ENCODE data around the gene CCP110.
A peak's percentile ranks its signal among the peaks of the same experiment; 100 is the strongest.

The CCP110 gene

GRCh38 chr16:19522397-19522732 lies 1.4 kb upstream of the CCP110 start:
- Histone ChIP-seq H3K4me3 (ENCODE audit: low read length) (peak overlapping the region; percentile 90), H3K79me2 (ENCODE audit: low read length) (peaks cover 66% of the 10 kb centered on the region), H2AFZ (ENCODE audit: low read depth, low read length) (peak overlapping the region; percentile 82), H3K27me3 (ENCODE audit: low read depth, low read length) (no peaks in the 10 kb centered on the region), H3K9ac (ENCODE audit: low read length) (peak overlapping the region; percentile 80), H4K20me1 (ENCODE audit: insufficient read depth, low read length) (no peaks in the 10 kb centered on the region), H3K36me3 (replicated peaks; ENCODE audit: low read depth, low read length) (peaks cover 7% of the 10 kb centered on the region), H3K4me2 (ENCODE audit: low read length) (peak overlapping the region; percentile 91), H3K27ac (ENCODE audit: low read length) (peak overlapping the region; percentile 74), H3K9me3 (ENCODE audit: insufficient read depth, low read length) (no peaks in the 10 kb centered on the region), H3K4me1 (ENCODE audit: low read length) (peaks cover 31% of the 10 kb centered on the region)
- TF ChIP-seq CTCF (IDR thresholded peaks at IDR 0.05; ENCODE audit: low read depth, low read length) (no peak), EZH2phosphoT487 (IDR thresholded peaks at IDR 0.05; ENCODE audit: low read depth) (no peak)

GRCh38 chr16:19522760-19523159 lies 982 bp upstream of the CCP110 start:
- TF ChIP-seq EZH2phosphoT487 (IDR thresholded peaks at IDR 0.05; ENCODE audit: low read depth) (no peak), CTCF (IDR thresholded peaks at IDR 0.05; ENCODE audit: low read depth, low read length) (no peak)
- Histone ChIP-seq H3K4me2 (ENCODE audit: low read length) (peak overlapping the region; percentile 91), H3K27ac (ENCODE audit: low read length) (peak overlapping the region; percentile 74), H3K4me1 (ENCODE audit: low read length) (peaks cover 31% of the 10 kb centered on the region), H3K79me2 (ENCODE audit: low read length) (peaks cover 66% of the 10 kb centered on the region), H3K9ac (ENCODE audit: low read length) (peak overlapping the region; percentile 80; the same call in 1 of the 2 replicates), H3K36me3 (replicated peaks; ENCODE audit: low read depth, low read length) (peaks cover 9% of the 10 kb centered on the region), H2AFZ (ENCODE audit: low read depth, low read length) (peak overlapping the region; percentile 82), H3K9me3 (ENCODE audit: insufficient read depth, low read length) (no peaks in the 10 kb centered on the region), H3K27me3 (ENCODE audit: low read depth, low read length) (no peaks in the 10 kb centered on the region), H4K20me1 (ENCODE audit: insufficient read depth, low read length) (no peaks in the 10 kb centered on the region), H3K4me3 (ENCODE audit: low read length) (peak overlapping the region; percentile 90)

GRCh38 chr16:19523184-19523558 lies 571 bp upstream of the CCP110 start:
- TF ChIP-seq EZH2phosphoT487 (IDR thresholded peaks at IDR 0.05; ENCODE audit: low read depth) (no peak), CTCF (IDR thresholded peaks at IDR 0.05; ENCODE audit: low read depth, low read length) (no peak)
- peaks cover 31% of the 10 kb centered on the region for H3K4me1 ChIP-seq (ENCODE audit: low read length)
- H3K79me2 ChIP-seq (ENCODE audit: low read length), result peaks cover 66% of the 10 kb centered on the region
- H3K9me3 ChIP-seq (ENCODE audit: insufficient read depth, low read length), result no peaks in the 10 kb centered on the region
- H3K9ac ChIP-seq (ENCODE audit: low read length), result no peak overlapping the region
- H3K27me3 ChIP-seq (ENCODE audit: low read depth, low read length), result no peaks in the 10 kb centered on the region
- H3K4me3 ChIP-seq (ENCODE audit: low read length), result peak overlapping the region; percentile 90; the same call in 1 of the 2 replicates
- H3K27ac ChIP-seq (ENCODE audit: low read length), result peak overlapping the region; percentile 74
- peak overlapping the region; percentile 78 for H2AFZ ChIP-seq (ENCODE audit: low read depth, low read length)
- H4K20me1 ChIP-seq (ENCODE audit: insufficient read depth, low read length), result no peaks in the 10 kb centered on the region
- H3K4me2 ChIP-seq (ENCODE audit: low read length), result peak overlapping the region; percentile 91
- peaks cover 13% of the 10 kb centered on the region for H3K36me3 ChIP-seq (replicated peaks; ENCODE audit: low read depth, low read length)

- Histone ChIP-seq H3K9me3 (ENCODE audit: insufficient read depth, low read length) (no peaks in the 10 kb centered on the region), H3K4me1 (ENCODE audit: low read length) (peaks cover 31% of the 10 kb centered on the region), H4K20me1 (ENCODE audit: insufficient read depth, low read length) (no peaks in the 10 kb centered on the region), H2AFZ (ENCODE audit: low read depth, low read length) (0 out of 2 replicates have a peak overlapping the region, but pooled peaks have one; percentile 24), H3K27ac (ENCODE audit: low read length) (peak overlapping the region; percentile 54), H3K27me3 (ENCODE audit: low read depth, low read length) (no peaks in the 10 kb centered on the region), H3K4me3 (ENCODE audit: low read length) (peak overlapping the region; percentile 91), H3K4me2 (ENCODE audit: low read length) (peak overlapping the region; percentile 86), H3K9ac (ENCODE audit: low read length) (peak overlapping the region; percentile 84), H3K36me3 (replicated peaks; ENCODE audit: low read depth, low read length) (peaks cover 14% of the 10 kb centered on the region), H3K79me2 (ENCODE audit: low read length) (peaks cover 56% of the 10 kb centered on the region)
- no peak for TF ChIP-seq CTCF (IDR thresholded peaks at IDR 0.05; ENCODE audit: low read depth, low read length)
- no peak for TF ChIP-seq EZH2phosphoT487 (IDR thresholded peaks at IDR 0.05; ENCODE audit: low read depth)
Measured at GRCh38 chr16:19524356-19524615, 544 bp downstream of the CCP110 start.
